22Rv1 (cell line): ENCODE results near the gene NPR3.

ENCODE experiments used
- H3K27ac ChIP-seq: fragments of 450-650 bp; 2 replicates; pipeline ENCODE4 v1.5.1; 2017
- CTCF ChIP-seq: fragments of 450-650 bp; IDR thresholded peaks from 2 replicates; pipeline ENCODE4 v1.5.1; 2017; ENCODE audit warnings: mild to moderate bottlenecking
- ZFX ChIP-seq: fragments of 450-650 bp; IDR thresholded peaks from 2 replicates; pipeline ENCODE4 v1.6.1; 2017; ENCODE audit warnings: antibody characterized with exemption, borderline replicate concordance

NPR3 gene

GRCh38 chr5:32712481-32713360 is 1.6 kb downstream of the NPR3 start:
- H3K27ac ChIP-seq, result no peak overlapping the region
- TF ChIP-seq ZFX (no peak), CTCF (no peak)

- H3K27ac ChIP-seq, result no peak overlapping the region
Observed at GRCh38 chr5:32713361-32713769, 2.2 kb downstream of the NPR3 start.

GRCh38 chr5:32713770-32714381 is 2.8 kb downstream of the NPR3 start:
- H3K27ac ChIP-seq, result no peak overlapping the region
- TF ChIP-seq CTCF, result no peak
- no peak for TF ChIP-seq ZFX

More at GRCh38 chr5:32713361-32713769, 2.2 kb downstream of the NPR3 start:
- no peak for TF ChIP-seq CTCF
- TF ChIP-seq ZFX, result no peak

- TF ChIP-seq ZFX (no peak), CTCF (no peak)
- no peak overlapping the region for H3K27ac ChIP-seq
Observed at GRCh38 chr5:32714836-32715235, 3.7 kb downstream of the NPR3 start.

GRCh38 chr5:32720300-32720699 is 9.2 kb downstream of the NPR3 start:
- no peak overlapping the region for H3K27ac ChIP-seq
- TF ChIP-seq ZFX, result no peak
- TF ChIP-seq CTCF, result no peak

GRCh38 chr5:32721626-32722025 is 10.5 kb downstream of the NPR3 start:
- TF ChIP-seq CTCF (no peak), ZFX (no peak)
- H3K27ac ChIP-seq, result no peak overlapping the region

GRCh38 chr5:32722957-32723356 is 11.8 kb downstream of the NPR3 start:
- no peak overlapping the region for H3K27ac ChIP-seq
- TF ChIP-seq ZFX, result no peak
- no peak for TF ChIP-seq CTCF
